ENCODE data around the gene VWA2.

VWA2 gene

DNA sequence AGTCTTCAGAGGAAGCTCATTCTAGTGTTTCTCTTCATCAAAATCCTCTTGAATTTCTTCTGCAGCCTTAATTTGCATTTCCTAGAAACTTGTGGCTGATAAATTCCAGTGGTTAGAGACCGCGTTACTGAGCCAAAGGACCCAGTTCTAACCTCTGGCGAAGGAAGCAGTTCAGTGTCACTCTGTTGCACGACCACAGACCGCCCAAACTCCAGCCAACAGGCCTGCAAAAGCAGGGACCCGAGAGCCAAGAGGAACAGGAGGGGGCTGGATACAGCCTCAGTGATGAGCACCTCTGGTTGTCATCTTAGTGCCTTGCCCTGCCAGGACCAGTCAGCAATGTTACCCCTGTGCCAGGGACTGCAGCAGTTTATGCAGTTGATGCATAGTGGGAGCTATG lies 95.2 kb downstream of the VWA2 start:
- H2BK15ac ChIP-seq (ENCODE audit: low read length): peak overlapping the region; percentile 77
- no peak overlapping the region for H2BK5ac ChIP-seq (ENCODE audit: low read length)
- no peaks in the 10 kb centered on the region for H3K27me3 ChIP-seq (ENCODE audit: control insufficient read depth in 3 of 3, insufficient read depth in 3 of 3, low read depth in 1 of 3, low read length in 3 of 3)
- H3K4me1 ChIP-seq (ENCODE audit: control insufficient read depth in 2 of 2, insufficient read depth in 1 of 2, low read depth in 1 of 2, low read length in 2 of 2): peaks cover 17 to 21% of the 10 kb centered on the region in 2 donors
- H3K14ac ChIP-seq (ENCODE audit: low read length): no peak overlapping the region
- no peak overlapping the region for H3K4ac ChIP-seq (ENCODE audit: low read length)
- H3K4me3 ChIP-seq (ENCODE audit: low read length in 2 of 2): no peak overlapping the region
- no peaks in the 10 kb centered on the region for H3K79me1 ChIP-seq (ENCODE audit: low read depth, low read length)
- H3K4me2 ChIP-seq (ENCODE audit: insufficient read depth, low read length, poor library complexity, severe bottlenecking): no peak overlapping the region
- H4K91ac ChIP-seq (ENCODE audit: low read depth, low read length, poor library complexity): no peak overlapping the region
- no peak overlapping the region for H2BK120ac ChIP-seq (ENCODE audit: low read depth, low read length)
- no peak overlapping the region for H3K9ac ChIP-seq (ENCODE audit: low read depth, low read length, poor library complexity)
- H2AK5ac ChIP-seq (ENCODE audit: low read depth, low read length): peak overlapping the region; percentile 15
- no peak overlapping the region for H3K27ac ChIP-seq (replicated peaks; ENCODE audit: low read length)
- no peak overlapping the region for H4K8ac ChIP-seq (ENCODE audit: low read depth, low read length)
- DNase-seq (ENCODE audit: low spot score): no peak
- H3K36me3 ChIP-seq (replicated peaks in 1 of 2; ENCODE audit: control insufficient read depth in 2 of 2, insufficient read depth in 2 of 2, low read length in 2 of 2): no peaks in the 10 kb centered on the region
- no peaks in the 10 kb centered on the region for H3K9me3 ChIP-seq (replicated peaks in 1 of 2; ENCODE audit: control insufficient read depth in 2 of 2, insufficient read depth in 1 of 2, low read depth in 1 of 2, low read length in 2 of 2)
- WGBS, 2 donors (ENCODE audit: extremely low coverage in 2 of 2, insufficient read length in 2 of 2, insufficient replicate concordance in 1 of 2): no CpG with 5 or more reads among the region's 6 CpGs
- H2AFZ ChIP-seq (ENCODE audit: low read length): peak overlapping the region; percentile 43
- H2BK12ac ChIP-seq (ENCODE audit: low read length): peak overlapping the region; percentile 30
- H3K18ac ChIP-seq (ENCODE audit: low read length): peak overlapping the region; percentile 25
- H3K23ac ChIP-seq (ENCODE audit: low read depth, low read length, poor library complexity): no peak overlapping the region

DNA sequence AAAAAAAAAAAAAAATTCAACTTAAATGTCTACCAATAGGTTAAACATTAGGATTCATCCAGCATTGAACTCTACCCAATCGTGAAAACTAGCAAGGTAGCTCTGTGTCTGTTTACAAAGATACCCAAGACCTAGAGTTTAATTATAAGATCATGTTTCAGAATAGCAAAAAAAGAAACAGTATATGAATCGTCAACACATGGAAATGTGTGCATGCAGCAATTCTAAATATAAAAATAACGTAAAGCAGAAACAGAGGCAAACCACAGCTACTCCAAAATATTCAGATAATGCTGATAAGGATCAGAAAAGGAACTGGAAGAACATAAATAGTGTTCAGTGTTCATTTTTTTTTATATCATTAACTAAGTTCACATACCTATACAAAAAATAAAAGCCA lies 96.6 kb downstream of the VWA2 start:
- WGBS, 2 donors (ENCODE audit: extremely low coverage in 2 of 2, insufficient read length in 2 of 2, insufficient replicate concordance in 1 of 2): no CpG with 5 or more reads among the region's 3 CpGs
- H3K9me3 ChIP-seq (replicated peaks in 1 of 2; ENCODE audit: control insufficient read depth in 2 of 2, insufficient read depth in 1 of 2, low read depth in 1 of 2, low read length in 2 of 2): no peaks in the 10 kb centered on the region
- no peak overlapping the region for H4K8ac ChIP-seq (ENCODE audit: low read depth, low read length)
- H3K27ac ChIP-seq (replicated peaks; ENCODE audit: low read length): no peak overlapping the region
- no peak overlapping the region for H2BK5ac ChIP-seq (ENCODE audit: low read length)
- H3K36me3 ChIP-seq (replicated peaks in 1 of 2; ENCODE audit: control insufficient read depth in 2 of 2, insufficient read depth in 2 of 2, low read length in 2 of 2): no peaks in the 10 kb centered on the region
- H2BK120ac ChIP-seq (ENCODE audit: low read depth, low read length): no peak overlapping the region
- H3K14ac ChIP-seq (ENCODE audit: low read length): no peak overlapping the region
- H3K4me3 ChIP-seq (ENCODE audit: low read length in 2 of 2): no peak overlapping the region
- no peak overlapping the region for H4K91ac ChIP-seq (ENCODE audit: low read depth, low read length, poor library complexity)
- no peak overlapping the region for H2BK12ac ChIP-seq (ENCODE audit: low read length)
- DNase-seq (ENCODE audit: low spot score): no peak
- H3K4me2 ChIP-seq (ENCODE audit: insufficient read depth, low read length, poor library complexity, severe bottlenecking): no peak overlapping the region
- peaks cover 12 to 21% of the 10 kb centered on the region in 2 donors for H3K4me1 ChIP-seq (ENCODE audit: control insufficient read depth in 2 of 2, insufficient read depth in 1 of 2, low read depth in 1 of 2, low read length in 2 of 2)
- H3K18ac ChIP-seq (ENCODE audit: low read length): no peak overlapping the region
- no peak overlapping the region for H2AFZ ChIP-seq (ENCODE audit: low read length)
- no peak overlapping the region for H3K23ac ChIP-seq (ENCODE audit: low read depth, low read length, poor library complexity)
- no peak overlapping the region for H3K9ac ChIP-seq (ENCODE audit: low read depth, low read length, poor library complexity)
- no peaks in the 10 kb centered on the region for H3K27me3 ChIP-seq (ENCODE audit: control insufficient read depth in 3 of 3, insufficient read depth in 3 of 3, low read depth in 1 of 3, low read length in 3 of 3)
- no peak overlapping the region for H2AK5ac ChIP-seq (ENCODE audit: low read depth, low read length)
- no peak overlapping the region for H2BK15ac ChIP-seq (ENCODE audit: low read length)
- no peaks in the 10 kb centered on the region for H3K79me1 ChIP-seq (ENCODE audit: low read depth, low read length)
- no peak overlapping the region for H3K4ac ChIP-seq (ENCODE audit: low read length)

DNA sequence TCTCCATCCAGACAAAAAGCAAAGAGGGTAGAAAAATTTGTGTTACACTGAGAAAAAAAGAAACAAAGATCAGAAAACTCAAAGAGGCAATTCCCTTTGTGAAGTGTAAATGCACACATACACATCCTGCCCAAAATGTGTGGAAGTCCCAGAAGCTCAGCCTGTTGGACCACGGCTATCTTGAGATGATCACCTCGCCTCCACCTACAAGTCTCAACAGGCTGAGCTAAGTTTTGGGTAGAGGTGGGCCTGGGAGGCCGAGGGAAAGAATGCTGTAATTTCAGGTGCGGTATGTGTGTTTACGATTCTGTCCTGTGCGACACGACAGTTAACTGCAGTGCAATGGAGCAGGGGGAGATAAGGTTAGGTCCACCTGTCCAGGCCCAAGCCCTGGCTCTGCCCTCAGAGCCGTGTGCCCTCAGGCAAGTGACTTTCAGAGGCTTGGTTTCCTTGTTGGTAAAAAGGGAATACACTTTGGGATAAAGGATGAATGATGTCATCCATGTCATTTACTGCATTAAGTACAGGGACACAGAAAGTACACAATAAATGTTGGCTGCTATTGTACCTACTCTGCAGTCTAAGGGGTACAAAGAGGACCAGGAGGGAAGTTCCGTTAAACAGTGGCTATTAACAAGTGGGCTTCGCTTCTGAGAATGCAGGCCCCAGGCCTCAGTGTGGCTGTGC lies 97.9 kb downstream of the VWA2 start:
- H2AK5ac ChIP-seq (ENCODE audit: low read depth, low read length): no peak overlapping the region
- H2BK12ac ChIP-seq (ENCODE audit: low read length): no peak overlapping the region
- H3K4me1 ChIP-seq (ENCODE audit: control insufficient read depth in 2 of 2, insufficient read depth in 1 of 2, low read depth in 1 of 2, low read length in 2 of 2): peaks cover 12 to 21% of the 10 kb centered on the region in 2 donors
- H3K9me3 ChIP-seq (replicated peaks in 1 of 2; ENCODE audit: control insufficient read depth in 2 of 2, insufficient read depth in 1 of 2, low read depth in 1 of 2, low read length in 2 of 2): no peaks in the 10 kb centered on the region
- H3K27ac ChIP-seq (replicated peaks; ENCODE audit: low read length): no peak overlapping the region
- WGBS, 2 donors (ENCODE audit: extremely low coverage in 2 of 2, insufficient read length in 2 of 2, insufficient replicate concordance in 1 of 2): no CpG with 5 or more reads among the region's 10 CpGs
- no peak overlapping the region for H2BK120ac ChIP-seq (ENCODE audit: low read depth, low read length)
- H3K27me3 ChIP-seq (ENCODE audit: control insufficient read depth in 3 of 3, insufficient read depth in 3 of 3, low read depth in 1 of 3, low read length in 3 of 3): no peaks in the 10 kb centered on the region
- no peak overlapping the region for H2BK15ac ChIP-seq (ENCODE audit: low read length)
- no peaks in the 10 kb centered on the region for H3K79me1 ChIP-seq (ENCODE audit: low read depth, low read length)
- no peak for DNase-seq (ENCODE audit: low spot score)
- H2AFZ ChIP-seq (ENCODE audit: low read length): peak overlapping the region; percentile 84
- H3K4me2 ChIP-seq (ENCODE audit: insufficient read depth, low read length, poor library complexity, severe bottlenecking): no peak overlapping the region
- H3K9ac ChIP-seq (ENCODE audit: low read depth, low read length, poor library complexity): no peak overlapping the region
- H3K18ac ChIP-seq (ENCODE audit: low read length): peak overlapping the region; percentile 45
- H3K36me3 ChIP-seq (replicated peaks in 1 of 2; ENCODE audit: control insufficient read depth in 2 of 2, insufficient read depth in 2 of 2, low read length in 2 of 2): no peaks in the 10 kb centered on the region
- H3K14ac ChIP-seq (ENCODE audit: low read length): no peak overlapping the region
- H3K23ac ChIP-seq (ENCODE audit: low read depth, low read length, poor library complexity): no peak overlapping the region
- no peak overlapping the region for H2BK5ac ChIP-seq (ENCODE audit: low read length)
- H4K8ac ChIP-seq (ENCODE audit: low read depth, low read length): no peak overlapping the region
- no peak overlapping the region for H4K91ac ChIP-seq (ENCODE audit: low read depth, low read length, poor library complexity)
- H3K4me3 ChIP-seq (ENCODE audit: low read length in 2 of 2): no peak overlapping the region
- H3K4ac ChIP-seq (ENCODE audit: low read length): no peak overlapping the region

DNA sequence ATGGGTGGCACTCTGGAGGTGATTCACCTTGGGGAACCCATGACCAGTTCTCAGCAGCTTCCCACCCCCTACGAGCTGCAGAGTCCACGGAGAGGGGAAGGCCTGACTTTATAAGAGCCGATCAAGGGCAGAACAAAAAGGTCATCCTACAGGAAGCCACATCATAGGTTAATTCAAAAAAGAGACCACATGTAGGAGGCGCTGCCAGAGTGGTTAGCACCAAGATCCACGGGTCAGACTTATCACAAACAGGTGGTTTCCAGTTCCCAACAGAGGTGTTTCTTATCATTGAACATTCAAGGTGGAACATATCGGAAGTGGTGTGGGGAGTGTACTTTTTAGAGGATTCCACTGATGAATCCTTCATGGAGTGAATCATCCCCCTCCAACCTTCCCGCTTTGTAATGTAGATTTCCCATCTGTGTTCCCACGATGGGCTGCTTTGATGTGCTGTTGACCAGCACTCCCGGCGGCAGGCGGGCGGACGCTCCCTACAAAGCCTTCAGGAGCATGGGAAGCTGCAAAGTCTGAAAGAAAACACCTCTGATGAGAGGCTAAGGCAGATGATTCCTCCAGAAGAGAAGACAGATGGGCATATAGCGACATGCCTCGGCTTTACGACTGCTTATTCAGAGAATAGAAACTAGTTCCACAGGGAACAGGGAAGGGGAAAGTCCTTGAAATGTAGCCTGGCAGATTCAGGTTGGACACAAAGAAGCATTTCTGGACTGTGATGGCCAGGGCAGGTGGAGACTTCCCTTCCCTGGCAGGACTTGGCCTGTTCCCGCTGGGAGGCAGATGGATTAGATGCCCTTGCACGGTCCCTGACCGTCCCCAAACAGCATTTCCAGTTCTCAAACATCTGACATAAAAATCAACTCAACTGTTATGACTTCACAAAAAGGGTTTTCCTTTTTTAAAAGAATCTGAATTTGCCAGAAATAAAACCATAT lies 98.7 kb downstream of the VWA2 start:
- peak overlapping the region; percentile 84 for H2AFZ ChIP-seq (ENCODE audit: low read length)
- H3K27me3 ChIP-seq (ENCODE audit: control insufficient read depth in 3 of 3, insufficient read depth in 3 of 3, low read depth in 1 of 3, low read length in 3 of 3): no peaks in the 10 kb centered on the region
- no peaks in the 10 kb centered on the region for H3K36me3 ChIP-seq (replicated peaks in 1 of 2; ENCODE audit: control insufficient read depth in 2 of 2, insufficient read depth in 2 of 2, low read length in 2 of 2)
- H2BK5ac ChIP-seq (ENCODE audit: low read length): no peak overlapping the region
- H3K23ac ChIP-seq (ENCODE audit: low read depth, low read length, poor library complexity): no peak overlapping the region
- H3K14ac ChIP-seq (ENCODE audit: low read length): no peak overlapping the region
- H3K4ac ChIP-seq (ENCODE audit: low read length): no peak overlapping the region
- H2BK120ac ChIP-seq (ENCODE audit: low read depth, low read length): no peak overlapping the region
- H3K18ac ChIP-seq (ENCODE audit: low read length): peak overlapping the region; percentile 45
- no peak overlapping the region for H4K8ac ChIP-seq (ENCODE audit: low read depth, low read length)
- no peaks in the 10 kb centered on the region for H3K79me1 ChIP-seq (ENCODE audit: low read depth, low read length)
- no peak for DNase-seq (ENCODE audit: low spot score)
- no peak overlapping the region for H3K4me3 ChIP-seq (ENCODE audit: low read length in 2 of 2)
- H2BK15ac ChIP-seq (ENCODE audit: low read length): no peak overlapping the region
- peaks cover 7 to 21% of the 10 kb centered on the region in 2 donors for H3K4me1 ChIP-seq (ENCODE audit: control insufficient read depth in 2 of 2, insufficient read depth in 1 of 2, low read depth in 1 of 2, low read length in 2 of 2)
- no peak overlapping the region for H2AK5ac ChIP-seq (ENCODE audit: low read depth, low read length)
- WGBS, 2 donors (ENCODE audit: extremely low coverage in 2 of 2, insufficient read length in 2 of 2, insufficient replicate concordance in 1 of 2): no CpG with 5 or more reads among the region's 19 CpGs
- no peak overlapping the region for H3K27ac ChIP-seq (replicated peaks; ENCODE audit: low read length)
- no peak overlapping the region for H2BK12ac ChIP-seq (ENCODE audit: low read length)
- no peak overlapping the region for H4K91ac ChIP-seq (ENCODE audit: low read depth, low read length, poor library complexity)
- H3K4me2 ChIP-seq (ENCODE audit: insufficient read depth, low read length, poor library complexity, severe bottlenecking): no peak overlapping the region
- H3K9ac ChIP-seq (ENCODE audit: low read depth, low read length, poor library complexity): no peak overlapping the region
- H3K9me3 ChIP-seq (replicated peaks in 1 of 2; ENCODE audit: control insufficient read depth in 2 of 2, insufficient read depth in 1 of 2, low read depth in 1 of 2, low read length in 2 of 2): no peaks in the 10 kb centered on the region
